ENCODE results near the gene EFHC2.

EFHC2 gene

GRCh38 chrX:44143061-44143602, 200.3 kb downstream of the EFHC2 start:
- no peak for DNase-seq

- DNase-seq: no peak
Observed at GRCh38 chrX:44130189-44130588, 213.3 kb downstream of the EFHC2 start.

- no peak for DNase-seq
Observed at GRCh38 chrX:44113337-44113736, 230.1 kb downstream of the EFHC2 start.

GRCh38 chrX:44106864-44107263, 236.6 kb downstream of the EFHC2 start:
- no peak for DNase-seq

- DNase-seq: no peak
Observed at GRCh38 chrX:44105228-44105913, 238.1 kb downstream of the EFHC2 start.

- DNase-seq: no peak
Observed at GRCh38 chrX:44104699-44105098, 238.8 kb downstream of the EFHC2 start.

- no peak for DNase-seq
Observed at GRCh38 chrX:44101281-44101680, 242.2 kb downstream of the EFHC2 start.

GRCh38 chrX:44099366-44099765, 244.1 kb downstream of the EFHC2 start:
- no peak for DNase-seq
